Activated CD8-positive, alpha-beta T cell treated with anti-CD3 and anti-CD28 coated beads for 36 hours (primary cell): ENCODE results near the gene PLXND1. TPM values are rescaled to one million over a fixed set of nuclear protein-coding genes. Genes with fewer than 3 reads are reported as not detected.

Experiments used
- ATAC-seq: fragments of 200-7000 bp; cut with Tn5 transposase; one replicate; pipeline ENCODE4 v1.10.0; 2021; ENCODE audit warnings: mild to moderate bottlenecking, moderate library complexity
- CTCF ChIA-PET: fragments of 350-600 bp; sonication (Branson Sonifier 250); formaldehyde crosslinking; loops from one replicate; lab custom pipeline; 2021; ENCODE audit warnings: antibody characterized with exemption; lab: Charles Lee
- POLR2A ChIA-PET: fragments of 350-600 bp; sonication (Branson Sonifier 250); formaldehyde crosslinking; loops from one replicate; lab custom pipeline; 2021; ENCODE audit warnings: antibody characterized with exemption; lab: Charles Lee
- DNase-seq: peaks from one replicate; pipeline ENCODE4 v3.0.0-alpha.2; 2020
- H3K27ac Mint-ChIP-seq: one replicate; pipeline ENCODE4 v1.8.0; 2021; ENCODE audit warnings: mild to moderate bottlenecking, mixed read lengths
- H3K27me3 Mint-ChIP-seq: one replicate; pipeline ENCODE4 v1.8.0; 2021; ENCODE audit warnings: mixed read lengths
- H3K36me3 Mint-ChIP-seq: one replicate; pipeline ENCODE4 v1.8.0; 2021; ENCODE audit warnings: low read depth, mixed read lengths
- H3K4me1 Mint-ChIP-seq: one replicate; pipeline ENCODE4 v1.8.0; 2021; ENCODE audit warnings: low read depth, mixed read lengths
- H3K4me3 Mint-ChIP-seq: one replicate; pipeline ENCODE4 v1.8.0; 2021; ENCODE audit warnings: mild to moderate bottlenecking, moderate library complexity, mixed read lengths
- H3K9me3 Mint-ChIP-seq: one replicate; pipeline ENCODE4 v1.8.0; 2021; ENCODE audit warnings: mixed read lengths
- CTCF ChIP-seq: fragments of 200-600 bp; IDR thresholded peaks from one replicate; pipeline ENCODE4 v1.8.0; 2022; ENCODE audit warnings: antibody characterized with exemption, mild to moderate bottlenecking
- intact Hi-C: fragments of 100-400 bp; cut with micrococcal nuclease; formaldehyde crosslinking; loops from one replicate; pipeline ENCODE4 v1.10.0; 2022
- total RNA-seq, 2 experiments: library from RNA; stranded (reverse); gene quantifications; one replicate each; pipeline ENCODE4 v1.2.3, GENCODE V29; 2021

Gene PLXND1
- total RNA-seq, 2 experiments from 2014 or later, result 10.7 to 12.5 TPM

- no peak overlapping the region for H3K4me3 Mint-ChIP-seq
- DNase-seq (no peak), ATAC-seq (no peak)
- no peak overlapping the region for H3K27ac Mint-ChIP-seq
- H3K27me3 Mint-ChIP-seq, result no peaks in the 10 kb centered on the region
- H3K9me3 Mint-ChIP-seq, result no peaks in the 10 kb centered on the region
- intact Hi-C loops, result no loop called here
- CTCF ChIA-PET, result no interaction called here
- peaks cover 4% of the 10 kb centered on the region for H3K4me1 Mint-ChIP-seq
- POLR2A ChIA-PET, result no interaction called here
- TF ChIP-seq CTCF, result no peak
- H3K36me3 Mint-ChIP-seq, result no peaks in the 10 kb centered on the region
These were observed 43.7 kb downstream of the PLXND1 start for GRCh38 chr3:129562803-129563202.

- Mint-ChIP-seq H3K27ac (no peak overlapping the region), H3K36me3 (no peaks in the 10 kb centered on the region), H3K4me3 (no peak overlapping the region), H3K4me1 (peaks cover 4% of the 10 kb centered on the region), H3K27me3 (no peaks in the 10 kb centered on the region), H3K9me3 (no peaks in the 10 kb centered on the region)
- POLR2A ChIA-PET, result no interaction called here
- ATAC-seq (no peak), DNase-seq (no peak)
- intact Hi-C loops, result no loop called here
- CTCF ChIA-PET, result no interaction called here
- no peak for TF ChIP-seq CTCF
These were observed 44.7 kb downstream of the PLXND1 start for GRCh38 chr3:129561619-129562248.

- Mint-ChIP-seq H3K27ac (no peak overlapping the region), H3K36me3 (no peaks in the 10 kb centered on the region), H3K4me1 (peaks cover 4% of the 10 kb centered on the region), H3K4me3 (no peak overlapping the region), H3K27me3 (no peaks in the 10 kb centered on the region), H3K9me3 (no peaks in the 10 kb centered on the region)
- DNase-seq (no peak), ATAC-seq (no peak)
- intact Hi-C loops, result no loop called here
- no peak for TF ChIP-seq CTCF
- POLR2A ChIA-PET, result no interaction called here
- CTCF ChIA-PET, result no interaction called here
These were observed 45.4 kb downstream of the PLXND1 start for GRCh38 chr3:129560911-129561594.

GRCh38 chr3:129560269-129560787 lies 46.1 kb downstream of the PLXND1 start:
- Mint-ChIP-seq H3K9me3 (no peaks in the 10 kb centered on the region), H3K27ac (no peak overlapping the region), H3K27me3 (no peaks in the 10 kb centered on the region), H3K4me3 (no peak overlapping the region), H3K4me1 (peaks cover 4% of the 10 kb centered on the region), H3K36me3 (no peaks in the 10 kb centered on the region)
- DNase-seq (no peak), ATAC-seq (no peak)
- ChIA-PET CTCF (no interaction called here), POLR2A (no interaction called here)
- intact Hi-C loops, result no loop called here
- no peak for TF ChIP-seq CTCF

- no peaks in the 10 kb centered on the region for H3K27me3 Mint-ChIP-seq
- no peaks in the 10 kb centered on the region for H3K36me3 Mint-ChIP-seq
- intact Hi-C loops, result no loop called here
- H3K4me3 Mint-ChIP-seq, result no peak overlapping the region
- ATAC-seq (no peak), DNase-seq (no peak)
- H3K9me3 Mint-ChIP-seq, result no peaks in the 10 kb centered on the region
- ChIA-PET CTCF (no interaction called here), POLR2A (interaction anchor here (0.8 to 0.9 kb wide), 2 partner anchors 10 to 68 kb away, joined by 3 read pairs; no protein-coding TSS in a partner anchor)
- no peak overlapping the region for H3K27ac Mint-ChIP-seq
- no peak for TF ChIP-seq CTCF
- peaks cover 4% of the 10 kb centered on the region for H3K4me1 Mint-ChIP-seq
These were observed 46.9 kb downstream of the PLXND1 start for GRCh38 chr3:129559565-129560079.
